Renal cortical epithelial cell (primary cell): ENCODE results near the gene PRDM15. TPM values are rescaled to one million over a fixed set of nuclear protein-coding genes. Genes with fewer than 3 reads are reported as not detected.

ENCODE experiments used
- DNase-seq: peaks from one replicate; pipeline ENCODE4 v3.0.0-alpha.2; 2011; ENCODE audit warnings: low read depth
- total RNA-seq: library from RNA; depleted of rRNA; stranded (reverse); fragments of >200 nt; gene quantifications from 2 replicates; pipeline ENCODE4 v1.2.3, GENCODE V29; 2014

PRDM15 gene
- total RNA-seq, 1 donor from 2014 or later, result 7.8 TPM

- DNase-seq, result no peak
Measured at GRCh38 chr21:41824466-41825207, 54.5 kb downstream of the PRDM15 start.

GRCh38 chr21:41823906-41824305 is 55.2 kb downstream of the PRDM15 start:
- DNase-seq, result no peak

GRCh38 chr21:41823166-41823565 is 56.0 kb downstream of the PRDM15 start:
- DNase-seq, result no peak

- no peak for DNase-seq
Measured at GRCh38 chr21:41821756-41822431, 57.2 kb downstream of the PRDM15 start.

GRCh38 chr21:41821081-41821755 is 57.9 kb downstream of the PRDM15 start:
- DNase-seq, result no peak

- no peak for DNase-seq
Measured at GRCh38 chr21:41820384-41821080, 58.6 kb downstream of the PRDM15 start.

GRCh38 chr21:41819856-41820281 is 59.3 kb downstream of the PRDM15 start:
- no peak for DNase-seq

- no peak for DNase-seq
Measured at GRCh38 chr21:41819236-41819855, 59.8 kb downstream of the PRDM15 start.

- DNase-seq, result no peak
Measured at GRCh38 chr21:41817877-41818855, 61.0 kb downstream of the PRDM15 start.

- DNase-seq, result peak; percentile 78
Measured at GRCh38 chr21:41817228-41817627, 61.9 kb downstream of the PRDM15 start.

GRCh38 chr21:41816583-41817165 is 62.5 kb downstream of the PRDM15 start:
- DNase-seq, result peak; percentile 13

GRCh38 chr21:41815652-41816582 is 63.2 kb downstream of the PRDM15 start:
- no peak for DNase-seq

- no peak for DNase-seq
Measured at GRCh38 chr21:41813226-41813625, 65.9 kb downstream of the PRDM15 start.

- no peak for DNase-seq
Measured at GRCh38 chr21:41812679-41813078, 66.5 kb downstream of the PRDM15 start.

GRCh38 chr21:41810597-41810932 is 68.6 kb downstream of the PRDM15 start:
- no peak for DNase-seq

GRCh38 chr21:41809891-41810596 is 69.1 kb downstream of the PRDM15 start:
- DNase-seq, result no peak

GRCh38 chr21:41808846-41809245 is 70.3 kb downstream of the PRDM15 start:
- no peak for DNase-seq

- DNase-seq, result no peak
Measured at GRCh38 chr21:41808094-41808493, 71.0 kb downstream of the PRDM15 start.
